K562 (cell line): ENCODE data around the gene ALG12.

ENCODE experiments used
- ATF7 ChIP-seq: fragments of 450-650 bp; IDR thresholded peaks from 2 replicates; pipeline ENCODE4 v1.7.1; 2014; ENCODE audit warnings: mild to moderate bottlenecking, moderate library complexity
- BRD4 ChIP-seq: fragments of 200-600 bp; sonication (generic); IDR thresholded peaks from 2 replicates; pipeline ENCODE4 v1.6.1; 2017; ENCODE audit warnings: inconsistent platforms
- EZH2 ChIP-seq: IDR thresholded peaks from 2 replicates; pipeline ENCODE4 v1.6.1; 2012; ENCODE audit warnings: low read depth, mild to moderate bottlenecking, inconsistent platforms, low read length, borderline replicate concordance
- HBP1 ChIP-seq: fragments of 450-650 bp; formaldehyde crosslinking; IDR thresholded peaks from 2 replicates; pipeline ENCODE4 v1.4.0; 2022; ENCODE audit warnings: missing genetic modification characterization
- HDAC6 ChIP-seq: IDR thresholded peaks from 2 replicates; pipeline ENCODE4 v1.6.1; 2012; ENCODE audit warnings: low read depth, mild to moderate bottlenecking, control low read depth, inconsistent platforms, low read length, moderate library complexity
- JUN ChIP-seq, 2 experiments: sonication (generic) in 1 of 2; formaldehyde crosslinking in 1 of 2; IDR thresholded peaks; 2 replicates each; pipeline versions ENCODE4 v1.6.1 to v1.8.0; 2012 to 2022; ENCODE audit warnings: borderline replicate concordance in 2 of 2, mild to moderate bottlenecking in 2 of 2, improper control_type of control experiment in 1 of 2, low read depth in 1 of 2, low read length in 1 of 2, missing genetic modification reagents in 1 of 2
- MAFG ChIP-seq: fragments of 450-650 bp; conservative IDR thresholded peaks from 2 replicates; pipeline ENCODE4 v1.6.1; 2016; ENCODE audit warnings: missing genetic modification characterization, missing compliant biosample characterization
- MAFK ChIP-seq: IDR thresholded peaks from 2 replicates; pipeline ENCODE4 v1.6.1; 2011; ENCODE audit warnings: low read length, improper control_type of control experiment
- TOE1 ChIP-seq, 2 experiments: fragments of 450-650 bp in 1 of 2; sonication (generic) in 1 of 2; formaldehyde crosslinking in 1 of 2; IDR thresholded peaks; 2 replicates each; pipeline versions ENCODE4 v1.7.1 to v1.8.0; 2016 to 2022; ENCODE audit warnings: borderline replicate concordance in 2 of 2, mild to moderate bottlenecking in 2 of 2, antibody characterized with exemption in 1 of 2, inconsistent platforms in 1 of 2, low read depth in 1 of 2, missing genetic modification reagents in 1 of 2, moderate library complexity in 1 of 2
- ZNF274 ChIP-seq: IDR thresholded peaks from 2 replicates; pipeline ENCODE4 v1.6.1; 2011; ENCODE audit warnings: low read depth, mild to moderate bottlenecking, low read length, moderate library complexity, borderline replicate concordance
- TF ChIP-seq, protein P1 (sequence below), 2 experiments: fragments of 200-800 bp in 1 of 2; sonication (Bioruptor generic) in 1 of 2; sonication (generic) in 1 of 2; formaldehyde crosslinking in 1 of 2; IDR thresholded peaks in 1 of 2; conservative IDR thresholded peaks in 1 of 2; 2 replicates each; pipeline versions ENCODE4 v1.5.0 to v1.6.1; 2016 to 2020; ENCODE audit warnings: missing compliant biosample characterization in 1 of 2, missing genetic modification characterization in 1 of 2, missing genetic modification reagents in 1 of 2
- TF ChIP-seq, protein P2 (sequence below), 3 experiments: IDR thresholded peaks in 2 of 3; conservative IDR thresholded peaks in 1 of 3; 2 replicates each; pipeline ENCODE4 v1.5.1; 2011 to 2012; ENCODE audit warnings: low read length in 3 of 3, mild to moderate bottlenecking in 3 of 3, control low read depth in 2 of 3, improper control_type of control experiment in 1 of 3, inconsistent platforms in 1 of 3, low read depth in 1 of 3, mixed read lengths in 1 of 3, moderate library complexity in 1 of 3; ENCODE audit not compliant: insufficient read depth in 2 of 3
- TF ChIP-seq, protein P3 (sequence below): sonication (generic); formaldehyde crosslinking; IDR thresholded peaks from 2 replicates; pipeline ENCODE4 v1.8.1; 2022; ENCODE audit warnings: missing genetic modification reagents

GRCh38 chr22:49856343-49856742, 61.9 kb downstream of the ALG12 start:
- TF ChIP-seq JUN (IDR thresholded peaks at IDR 0.05; ENCODE audit: borderline replicate concordance, low read depth, low read length), result no peak
- no peak for TF ChIP-seq JUN (CRISPR knock-in tag; IDR thresholded peaks at IDR 0.05; ENCODE audit: borderline replicate concordance)
- TF ChIP-seq ZNF274, result no peak
- TF ChIP-seq, protein P1, sequence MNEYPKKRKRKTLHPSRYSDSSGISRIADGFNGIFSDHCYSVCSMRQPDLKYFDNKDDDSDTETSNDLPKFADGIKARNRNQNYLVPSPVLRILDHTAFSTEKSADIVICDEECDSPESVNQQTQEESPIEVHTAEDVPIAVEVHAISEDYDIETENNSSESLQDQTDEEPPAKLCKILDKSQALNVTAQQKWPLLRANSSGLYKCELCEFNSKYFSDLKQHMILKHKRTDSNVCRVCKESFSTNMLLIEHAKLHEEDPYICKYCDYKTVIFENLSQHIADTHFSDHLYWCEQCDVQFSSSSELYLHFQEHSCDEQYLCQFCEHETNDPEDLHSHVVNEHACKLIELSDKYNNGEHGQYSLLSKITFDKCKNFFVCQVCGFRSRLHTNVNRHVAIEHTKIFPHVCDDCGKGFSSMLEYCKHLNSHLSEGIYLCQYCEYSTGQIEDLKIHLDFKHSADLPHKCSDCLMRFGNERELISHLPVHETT (CRISPR knock-in tag; conservative IDR thresholded peaks at IDR 0.05 in 1 of 2, IDR thresholded peaks at IDR 0.05 in 1 of 2), result no peak
- TF ChIP-seq, protein P2, sequence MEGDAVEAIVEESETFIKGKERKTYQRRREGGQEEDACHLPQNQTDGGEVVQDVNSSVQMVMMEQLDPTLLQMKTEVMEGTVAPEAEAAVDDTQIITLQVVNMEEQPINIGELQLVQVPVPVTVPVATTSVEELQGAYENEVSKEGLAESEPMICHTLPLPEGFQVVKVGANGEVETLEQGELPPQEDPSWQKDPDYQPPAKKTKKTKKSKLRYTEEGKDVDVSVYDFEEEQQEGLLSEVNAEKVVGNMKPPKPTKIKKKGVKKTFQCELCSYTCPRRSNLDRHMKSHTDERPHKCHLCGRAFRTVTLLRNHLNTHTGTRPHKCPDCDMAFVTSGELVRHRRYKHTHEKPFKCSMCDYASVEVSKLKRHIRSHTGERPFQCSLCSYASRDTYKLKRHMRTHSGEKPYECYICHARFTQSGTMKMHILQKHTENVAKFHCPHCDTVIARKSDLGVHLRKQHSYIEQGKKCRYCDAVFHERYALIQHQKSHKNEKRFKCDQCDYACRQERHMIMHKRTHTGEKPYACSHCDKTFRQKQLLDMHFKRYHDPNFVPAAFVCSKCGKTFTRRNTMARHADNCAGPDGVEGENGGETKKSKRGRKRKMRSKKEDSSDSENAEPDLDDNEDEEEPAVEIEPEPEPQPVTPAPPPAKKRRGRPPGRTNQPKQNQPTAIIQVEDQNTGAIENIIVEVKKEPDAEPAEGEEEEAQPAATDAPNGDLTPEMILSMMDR (IDR thresholded peaks at IDR 0.05 in 2 of 3, conservative IDR thresholded peaks at IDR 0.05 in 1 of 3; ENCODE audit: insufficient read depth in 2 of 3, low read depth in 1 of 3, low read length in 3 of 3), result no peak
- no peak for TF ChIP-seq MAFK
- no peak for TF ChIP-seq HBP1 (CRISPR knock-in tag)
- TF ChIP-seq BRD4, result no peak
- TF ChIP-seq EZH2, result no peak
- TF ChIP-seq, protein P3, sequence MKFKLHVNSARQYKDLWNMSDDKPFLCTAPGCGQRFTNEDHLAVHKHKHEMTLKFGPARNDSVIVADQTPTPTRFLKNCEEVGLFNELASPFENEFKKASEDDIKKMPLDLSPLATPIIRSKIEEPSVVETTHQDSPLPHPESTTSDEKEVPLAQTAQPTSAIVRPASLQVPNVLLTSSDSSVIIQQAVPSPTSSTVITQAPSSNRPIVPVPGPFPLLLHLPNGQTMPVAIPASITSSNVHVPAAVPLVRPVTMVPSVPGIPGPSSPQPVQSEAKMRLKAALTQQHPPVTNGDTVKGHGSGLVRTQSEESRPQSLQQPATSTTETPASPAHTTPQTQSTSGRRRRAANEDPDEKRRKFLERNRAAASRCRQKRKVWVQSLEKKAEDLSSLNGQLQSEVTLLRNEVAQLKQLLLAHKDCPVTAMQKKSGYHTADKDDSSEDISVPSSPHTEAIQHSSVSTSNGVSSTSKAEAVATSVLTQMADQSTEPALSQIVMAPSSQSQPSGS (CRISPR knock-in tag), result no peak
- no peak for TF ChIP-seq HDAC6
- no peak for TF ChIP-seq MAFG (tag)
- TF ChIP-seq ATF7, result no peak
- TF ChIP-seq TOE1 (IDR thresholded peaks at IDR 0.05; ENCODE audit: borderline replicate concordance), result no peak
- no peak for TF ChIP-seq TOE1 (CRISPR knock-in tag; IDR thresholded peaks at IDR 0.05; ENCODE audit: borderline replicate concordance, low read depth)
